Activated B cell treated with CpG ODN at 0.5 μM for 24 hours (primary cell): ENCODE results near the gene DST. TPM values are rescaled to one million over a fixed set of nuclear protein-coding genes. Genes with fewer than 3 reads are reported as not detected.

ENCODE experiments used
- ATAC-seq: fragments of 200-7000 bp; cut with Tn5 transposase; one replicate; pipeline ENCODE4 v1.10.0; 2021; ENCODE audit warnings: low read depth, mild to moderate bottlenecking, moderate library complexity
- CTCF ChIA-PET: fragments of 350-600 bp; sonication (Branson Sonifier 250); formaldehyde crosslinking; loops from one replicate; lab custom pipeline; 2021; ENCODE audit warnings: antibody characterized with exemption; lab: Charles Lee
- POLR2A ChIA-PET: fragments of 350-600 bp; sonication (Branson Sonifier 250); formaldehyde crosslinking; loops from one replicate; lab custom pipeline; 2021; ENCODE audit warnings: antibody characterized with exemption; lab: Charles Lee
- DNase-seq: peaks from one replicate; pipeline ENCODE4 v3.0.0; 2022
- H3K27ac Mint-ChIP-seq: one replicate; pipeline ENCODE4 v1.8.0; 2020; ENCODE audit warnings: mixed read lengths
- H3K27me3 Mint-ChIP-seq: one replicate; pipeline ENCODE4 v1.8.0; 2021; ENCODE audit warnings: mixed read lengths
- H3K36me3 Mint-ChIP-seq: one replicate; pipeline ENCODE4 v1.8.0; 2021; ENCODE audit warnings: low read depth, mixed read lengths
- H3K4me1 Mint-ChIP-seq: one replicate; pipeline ENCODE4 v1.8.0; 2021; ENCODE audit warnings: mixed read lengths
- H3K4me3 Mint-ChIP-seq: one replicate; pipeline ENCODE4 v1.8.0; 2020; ENCODE audit warnings: mild to moderate bottlenecking, mixed read lengths
- H3K9me3 Mint-ChIP-seq: one replicate; pipeline ENCODE4 v1.8.0; 2020; ENCODE audit warnings: mixed read lengths
- CTCF ChIP-seq: fragments of 200-600 bp; IDR thresholded peaks from one replicate; pipeline ENCODE4 v1.8.0; 2022; ENCODE audit warnings: antibody characterized with exemption, mild to moderate bottlenecking
- intact Hi-C: fragments of 100-400 bp; cut with micrococcal nuclease; formaldehyde crosslinking; loops from one replicate; pipeline ENCODE4 v1.15.1; 2024
- total RNA-seq: library from RNA; stranded (reverse); gene quantifications from 2 replicates; pipeline ENCODE4 v1.2.3, GENCODE V29; 2022

Gene DST
- total RNA-seq, 1 donor from 2014 or later: 1.3 TPM

- ChIA-PET POLR2A (no interaction called here), CTCF (no interaction called here)
- Mint-ChIP-seq H3K27ac (no peak overlapping the region), H3K4me3 (no peak overlapping the region), H3K9me3 (no peaks in the 10 kb centered on the region), H3K27me3 (peaks cover 2% of the 10 kb centered on the region), H3K4me1 (no peaks in the 10 kb centered on the region), H3K36me3 (no peaks in the 10 kb centered on the region)
- intact Hi-C loops: no loop called here
- DNase-seq (no peak), ATAC-seq (no peak)
- TF ChIP-seq CTCF: no peak
Measured at GRCh38 chr6:56534680-56535419, 107.8 kb downstream of the DST start.

DNA sequence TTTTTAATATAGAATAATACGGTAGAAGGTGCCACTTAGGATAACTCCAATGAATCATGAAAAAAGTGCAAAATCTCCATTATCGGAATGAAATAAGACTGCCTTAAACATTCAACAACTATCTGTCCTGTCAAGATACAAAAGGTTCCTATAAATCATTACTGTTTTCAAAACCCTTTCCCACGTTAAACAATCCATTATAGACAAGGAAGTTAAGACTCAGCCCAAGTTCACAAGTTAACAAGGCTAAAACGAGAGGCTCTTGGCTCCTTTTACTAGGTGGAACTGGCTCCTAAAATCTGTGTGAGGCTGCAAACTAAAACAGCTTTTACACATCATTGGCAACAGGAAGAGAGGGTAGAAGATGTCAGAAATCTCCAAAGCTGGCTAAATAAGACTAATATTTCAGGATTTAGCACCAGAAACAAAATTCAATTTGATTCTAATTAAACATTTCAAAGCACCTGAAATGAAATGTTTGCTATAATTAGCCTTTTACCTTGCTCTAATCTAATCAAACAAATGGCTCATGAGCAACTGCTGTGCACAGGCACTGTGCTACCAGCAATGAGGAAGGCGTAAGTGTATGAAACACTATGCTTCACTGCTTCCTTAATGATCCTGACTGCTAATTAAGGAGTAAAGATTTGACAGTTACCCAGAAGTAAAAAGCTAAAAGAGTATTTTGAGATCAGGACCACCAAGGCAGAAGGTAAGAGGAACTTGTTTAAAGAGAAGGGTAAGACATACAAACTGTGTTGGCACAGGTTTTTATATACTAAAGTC, 109.7 kb downstream of the DST start:
- no peak for DNase-seq
- no peaks in the 10 kb centered on the region for H3K27me3 Mint-ChIP-seq
- ChIA-PET POLR2A (no interaction called here), CTCF (no interaction called here)
- H3K27ac Mint-ChIP-seq: no peak overlapping the region
- no peaks in the 10 kb centered on the region for H3K4me1 Mint-ChIP-seq
- H3K9me3 Mint-ChIP-seq: no peaks in the 10 kb centered on the region
- TF ChIP-seq CTCF: no peak
- H3K36me3 Mint-ChIP-seq: no peaks in the 10 kb centered on the region
- intact Hi-C loops: no loop called here
- H3K4me3 Mint-ChIP-seq: no peak overlapping the region
- ATAC-seq: no peak

DNA sequence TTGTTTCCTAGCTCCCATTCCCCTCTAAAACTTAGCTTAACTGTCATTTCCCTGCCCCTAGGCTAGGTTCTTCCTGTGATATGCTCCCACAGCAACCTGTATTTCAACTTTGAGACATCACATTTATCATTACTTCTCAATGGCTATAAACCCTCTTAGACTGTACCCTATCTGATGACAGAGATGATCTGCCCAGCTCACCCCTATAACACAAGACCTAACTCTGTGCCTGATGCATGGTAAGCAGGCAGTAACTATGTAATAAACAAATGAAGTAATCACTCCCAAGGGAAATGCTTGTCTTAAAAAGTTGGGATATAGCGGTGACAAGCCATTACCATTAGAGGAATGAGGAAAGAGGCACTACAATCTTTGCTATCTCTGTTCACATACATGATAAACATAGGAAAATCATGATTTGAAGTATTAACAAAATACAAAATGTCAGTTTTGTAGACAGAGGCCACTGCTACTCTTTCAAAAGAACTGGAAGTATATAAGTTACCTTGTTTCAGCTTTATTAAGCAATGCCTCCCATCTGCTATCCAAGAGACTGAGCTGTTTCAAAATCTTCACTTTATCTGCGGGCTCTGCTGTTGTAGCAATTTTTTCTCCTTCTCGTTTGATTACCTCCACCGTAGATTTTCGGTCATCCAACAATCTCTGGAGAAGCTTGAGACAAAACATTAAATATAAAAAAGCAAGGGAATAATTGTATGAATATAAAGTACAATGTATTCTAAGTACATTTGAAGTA, 110.7 kb downstream of the DST start:
- ChIA-PET POLR2A (no interaction called here), CTCF (interaction anchor here (1.2 kb wide), 2 partner anchors 10 to 17 kb away, joined by 4 read pairs; no protein-coding TSS in a partner anchor)
- Mint-ChIP-seq H3K4me3 (no peak overlapping the region), H3K36me3 (no peaks in the 10 kb centered on the region), H3K9me3 (no peaks in the 10 kb centered on the region), H3K4me1 (no peaks in the 10 kb centered on the region), H3K27me3 (no peaks in the 10 kb centered on the region), H3K27ac (no peak overlapping the region)
- no peak for DNase-seq
- no peak for TF ChIP-seq CTCF
- intact Hi-C loops: no loop called here
- ATAC-seq: no peak

DNA sequence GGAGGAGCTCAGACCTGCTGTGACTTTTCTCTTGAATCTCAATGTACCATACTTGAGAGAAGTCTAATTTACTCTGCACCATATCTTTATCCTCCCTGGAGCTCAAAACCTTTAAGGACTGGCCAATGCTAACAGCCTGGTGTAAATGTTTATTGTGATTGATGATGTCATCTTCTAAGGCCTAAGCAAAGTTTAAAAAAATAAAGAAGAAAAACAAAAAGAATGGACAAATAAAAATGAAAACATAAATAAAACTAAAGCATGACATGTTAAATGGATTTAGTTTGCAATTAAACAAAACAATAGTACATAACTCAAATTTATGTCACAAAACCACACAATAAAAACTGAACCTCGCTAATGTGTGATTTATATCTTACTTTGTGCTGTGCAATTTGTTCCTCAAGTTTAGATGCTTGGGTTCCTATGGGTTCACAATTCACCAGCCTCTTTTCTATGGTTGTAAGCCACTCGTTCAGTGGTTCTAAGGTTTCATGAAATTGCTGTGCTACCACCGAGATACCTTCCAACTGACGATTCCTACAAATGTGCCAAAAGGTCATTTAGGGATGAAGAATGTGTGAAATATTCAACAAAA, 113.0 kb downstream of the DST start:
- intact Hi-C loops: no loop called here
- H3K27ac Mint-ChIP-seq: no peak overlapping the region
- no peaks in the 10 kb centered on the region for H3K4me1 Mint-ChIP-seq
- no peak for ATAC-seq
- H3K36me3 Mint-ChIP-seq: no peaks in the 10 kb centered on the region
- DNase-seq: no peak
- TF ChIP-seq CTCF: no peak
- H3K27me3 Mint-ChIP-seq: no peaks in the 10 kb centered on the region
- ChIA-PET POLR2A (no interaction called here), CTCF (no interaction called here)
- H3K9me3 Mint-ChIP-seq: no peaks in the 10 kb centered on the region
- no peak overlapping the region for H3K4me3 Mint-ChIP-seq
